Fibroblast of the aortic adventitia (primary cell): ENCODE results near the gene WDR27. TPM values are rescaled to one million over a fixed set of nuclear protein-coding genes. Genes with fewer than 3 reads are reported as not detected.
A peak's percentile ranks its signal among the peaks of the same experiment; 100 is the strongest.

Source experiments
- DNase-seq: peaks from one replicate; pipeline ENCODE4 v3.0.0-alpha.2; 2010; ENCODE audit warnings: low read depth
- H3K4me3 ChIP-seq: 2 replicates; pipeline ENCODE4 v1.5.1; 2011; ENCODE audit warnings: low read depth, mild to moderate bottlenecking, control low read depth, low read length, moderate library complexity
- CTCF ChIP-seq: IDR thresholded peaks from 2 replicates; pipeline ENCODE4 v1.5.1; 2011; ENCODE audit warnings: mild to moderate bottlenecking, low read length, control low read depth, inconsistent platforms; ENCODE audit not compliant: insufficient read depth
- total RNA-seq: library from RNA; depleted of rRNA; stranded (reverse); fragments of >200 nt; gene quantifications from 2 replicates; pipeline ENCODE4 v1.2.3, GENCODE V29; 2012; ENCODE audit warnings: low replicate concordance

The WDR27 gene
- total RNA-seq, 1 donor: 19.9 TPM

- no peak for TF ChIP-seq CTCF
- DNase-seq: peak; percentile 88
Measured at GRCh38 chr6:169592558-169592957, 109.3 kb downstream of the WDR27 start.

GRCh38 chr6:169591616-169592015, 110.2 kb downstream of the WDR27 start:
- TF ChIP-seq CTCF: no peak
- H3K4me3 ChIP-seq: no peak overlapping the region
- no peak for DNase-seq

More at GRCh38 chr6:169592558-169592957, 109.3 kb downstream of the WDR27 start:
- H3K4me3 ChIP-seq: no peak overlapping the region

GRCh38 chr6:169590376-169590939, 111.4 kb downstream of the WDR27 start:
- TF ChIP-seq CTCF: no peak
- H3K4me3 ChIP-seq: no peak overlapping the region
- no peak for DNase-seq

GRCh38 chr6:169589699-169590257, 112.1 kb downstream of the WDR27 start:
- no peak overlapping the region for H3K4me3 ChIP-seq
- no peak for DNase-seq
- TF ChIP-seq CTCF: no peak

GRCh38 chr6:169589293-169589692, 112.5 kb downstream of the WDR27 start:
- peak; percentile 12 for DNase-seq
- TF ChIP-seq CTCF: no peak
- no peak overlapping the region for H3K4me3 ChIP-seq

- DNase-seq: no peak
- no peak overlapping the region for H3K4me3 ChIP-seq
- no peak for TF ChIP-seq CTCF
Measured at GRCh38 chr6:169587975-169588374, 113.9 kb downstream of the WDR27 start.
